GM18873 (cell line): Measurements from ENCODE around the gene ATP2A2.
"Not testable (repeated sequence)": the region's sequence is repeated elsewhere in the genome, so short reads cannot be mapped to it uniquely, and the experiment has no call there.

Experiments
- ATAC-seq: cut with Tn5 transposase; IDR thresholded peaks from one replicate; pipeline ENCODE4 v1.9.1; 2021; ENCODE audit warnings: mild to moderate bottlenecking, moderate library complexity, moderate number of reproducible peaks; ENCODE audit not compliant: unreplicated experiment, low FRiP score

The ATP2A2 gene

DNA sequence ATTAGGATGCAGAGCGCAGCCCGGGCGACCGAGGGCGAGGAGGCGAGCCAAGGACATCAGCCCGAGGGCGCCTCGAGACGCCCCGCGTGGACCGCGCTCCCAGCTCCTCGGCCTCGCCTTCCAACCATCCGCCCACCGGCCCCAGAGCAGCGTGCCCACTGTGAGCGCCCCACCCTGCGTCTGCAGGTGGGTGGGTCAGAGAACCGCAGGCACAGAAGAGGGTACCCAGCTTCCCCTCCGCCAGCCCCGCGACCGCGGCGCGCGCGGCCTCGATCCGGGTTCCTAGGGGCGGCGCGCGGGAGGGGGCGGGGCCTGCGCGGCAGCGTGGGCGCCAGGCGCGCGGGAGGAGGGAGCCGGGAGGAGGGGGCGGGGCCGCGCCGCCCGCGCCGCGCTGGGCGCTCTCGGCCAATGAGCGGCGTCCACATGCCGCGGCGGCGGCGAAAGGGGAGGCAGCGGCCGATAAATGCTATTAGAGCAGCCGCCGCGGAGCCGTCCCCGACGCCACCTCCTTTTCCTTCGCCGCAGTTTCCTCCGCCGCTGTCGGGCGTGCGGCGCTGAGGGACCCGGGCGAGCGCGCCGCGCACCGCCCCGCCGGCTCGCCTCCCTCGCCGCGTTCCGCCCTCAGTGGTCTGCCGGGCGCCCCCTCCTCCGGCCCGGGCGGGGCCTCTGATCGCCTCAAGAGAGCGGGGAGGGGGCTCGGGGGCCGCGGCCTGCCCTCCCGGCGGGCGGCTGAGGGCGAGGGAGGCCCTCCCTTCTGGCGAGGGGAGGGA lies at the start of gene ATP2A2:
TSS of gene ATP2A2 (plus strand) at position 469 of the 770 bp plus-strand sequence. CDS start 543 bp downstream, outside the sequence.
- peak; percentile 55 for ATAC-seq

- no peak for ATAC-seq
Measured at GRCh38 chr12:110233212-110233903, 47.7 kb upstream of the ATP2A2 start.

DNA sequence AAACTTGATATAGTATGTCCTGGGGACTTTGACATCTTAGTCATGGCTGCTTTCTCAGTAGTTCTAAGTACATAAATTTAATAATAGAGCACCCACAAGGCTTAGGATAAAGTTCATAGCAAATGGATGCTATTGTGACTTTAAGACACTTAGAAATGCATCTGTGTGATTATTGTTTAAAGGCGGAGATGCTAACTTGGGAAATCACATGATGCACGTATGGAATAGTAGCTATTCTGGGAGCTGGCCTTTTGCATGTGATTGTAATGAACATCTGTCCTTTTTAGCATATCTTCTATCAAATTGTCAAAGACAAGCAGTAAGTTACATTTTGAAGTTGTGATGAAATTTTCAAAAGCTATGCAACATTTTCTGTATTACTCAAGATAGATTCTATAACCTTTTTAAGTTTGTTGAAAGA lies 46.7 kb upstream of the ATP2A2 start:
- ATAC-seq = no peak

DNA sequence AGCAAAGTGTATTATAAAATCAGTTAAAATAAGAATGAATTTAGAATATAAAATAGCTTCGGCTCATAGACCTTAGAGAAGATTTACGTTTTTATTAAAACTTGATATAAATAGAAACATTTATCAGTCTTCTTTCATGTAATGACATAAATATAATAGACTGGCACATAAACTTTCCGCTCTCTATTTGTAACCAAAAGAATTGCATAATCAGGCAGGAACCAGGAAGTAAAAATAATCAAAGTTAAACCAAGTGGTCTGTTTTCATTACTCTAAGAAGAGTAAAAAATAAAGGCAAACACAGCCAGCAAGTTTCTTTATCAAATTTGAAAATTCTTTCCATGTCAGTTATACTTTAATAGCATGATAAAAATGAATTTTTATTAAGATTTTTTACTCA lies 46.3 kb upstream of the ATP2A2 start:
- ATAC-seq = no peak

GRCh38 chr12:110235383-110235782 lies 45.7 kb upstream of the ATP2A2 start:
- ATAC-seq = no peak

- no peak for ATAC-seq
Measured at GRCh38 chr12:110243227-110243626, 37.8 kb upstream of the ATP2A2 start.

DNA sequence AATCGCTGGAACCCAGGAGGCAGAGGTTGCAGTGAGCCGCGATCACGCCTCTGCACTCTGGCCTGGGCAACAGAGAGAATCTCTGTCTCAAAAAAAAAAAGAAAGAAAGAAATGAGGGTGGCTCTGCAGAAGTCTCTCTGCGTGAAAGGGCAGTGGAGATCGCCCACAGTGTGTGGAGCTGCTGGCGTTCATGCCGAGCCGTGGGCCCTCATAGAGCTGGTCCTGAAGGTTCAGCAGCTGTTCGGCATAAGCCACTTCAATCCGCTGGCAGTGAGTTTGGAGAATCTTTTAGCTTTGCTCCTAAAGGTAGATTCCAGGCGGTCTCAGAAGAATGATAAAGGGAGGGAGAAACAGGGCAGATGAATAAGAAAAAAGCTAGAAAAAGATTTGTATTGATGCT lies 36.7 kb upstream of the ATP2A2 start:
- ATAC-seq = no peak

- no peak for ATAC-seq
Measured at GRCh38 chr12:110244829-110245228, 36.2 kb upstream of the ATP2A2 start.

DNA sequence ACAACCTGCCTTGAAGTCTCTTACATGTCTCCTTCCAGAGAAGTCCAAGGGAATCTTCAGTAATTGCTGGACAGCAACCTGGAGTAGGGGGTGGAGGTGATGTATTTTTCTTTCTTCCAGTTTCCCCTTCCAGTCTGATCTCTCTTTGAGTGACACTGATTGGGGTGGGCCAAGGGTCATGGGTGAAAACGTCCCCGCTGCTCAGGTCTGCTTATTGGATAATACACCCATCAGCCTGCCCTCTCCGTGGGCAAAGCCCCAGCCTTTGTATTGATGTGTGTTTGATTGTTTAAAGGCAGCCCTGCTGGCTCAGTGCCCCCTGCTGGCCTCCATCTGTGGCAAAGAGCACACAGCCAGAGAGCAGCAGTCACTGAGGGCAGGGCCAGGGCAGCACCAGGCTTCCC lies 35.7 kb upstream of the ATP2A2 start:
- ATAC-seq = no peak

GRCh38 chr12:110246636-110247339 lies 34.3 kb upstream of the ATP2A2 start:
- no peak for ATAC-seq

- no peak for ATAC-seq
Measured at GRCh38 chr12:110247340-110248095, 33.5 kb upstream of the ATP2A2 start.

GRCh38 chr12:110248096-110248447 lies 33.0 kb upstream of the ATP2A2 start:
- no peak for ATAC-seq

- no peak for ATAC-seq
Measured at GRCh38 chr12:110249105-110249504, 31.9 kb upstream of the ATP2A2 start.

- ATAC-seq = no peak
Measured at GRCh38 chr12:110249716-110250225, 31.3 kb upstream of the ATP2A2 start.

GRCh38 chr12:110251381-110251780 lies 29.7 kb upstream of the ATP2A2 start:
- ATAC-seq = no peak

GRCh38 chr12:110252716-110253115 lies 28.3 kb upstream of the ATP2A2 start:
- ATAC-seq = no peak

- no peak for ATAC-seq
Measured at GRCh38 chr12:110253176-110253575, 27.9 kb upstream of the ATP2A2 start.

GRCh38 chr12:110254971-110255540 lies 26.0 kb upstream of the ATP2A2 start:
- ATAC-seq = no peak

DNA sequence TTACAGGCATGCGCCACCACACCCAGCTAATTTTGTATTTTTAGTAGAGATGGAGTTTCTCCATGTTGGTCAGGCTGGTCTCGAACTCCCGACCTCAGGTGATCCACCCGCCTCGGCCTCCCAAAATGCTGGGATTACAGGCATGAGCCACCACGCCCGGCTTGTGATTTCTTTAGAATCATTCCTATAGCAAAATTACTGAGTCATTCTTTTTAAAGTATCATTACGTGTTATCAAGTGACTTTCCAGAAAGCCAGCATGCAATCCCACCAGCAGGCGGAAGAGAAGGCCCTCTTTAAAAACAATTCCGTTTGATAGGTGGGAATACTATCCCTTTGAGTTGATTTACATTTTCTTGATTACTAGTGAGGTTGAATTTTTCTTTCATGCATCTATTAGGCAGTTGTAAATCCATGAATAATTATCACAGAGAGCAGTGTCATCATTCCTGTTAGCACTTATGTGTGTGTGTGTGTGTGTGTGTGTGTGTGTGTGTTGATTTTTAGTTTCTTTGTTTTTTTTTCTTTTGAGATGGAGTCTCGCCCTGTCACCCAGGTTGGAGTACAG lies 25.1 kb upstream of the ATP2A2 start:
- not testable (repeated sequence) for ATAC-seq
